ENCODE measurements around the gene TTLL8. TPM values are rescaled to one million over a fixed set of nuclear protein-coding genes. Genes with fewer than 3 reads are reported as not detected.

TTLL8 gene
- total and polyA plus RNA-seq, 2 of the 8 experiments (the other 6 are each of a cell fraction or from before 2014, with no cell fraction given), result not detected

DNA sequence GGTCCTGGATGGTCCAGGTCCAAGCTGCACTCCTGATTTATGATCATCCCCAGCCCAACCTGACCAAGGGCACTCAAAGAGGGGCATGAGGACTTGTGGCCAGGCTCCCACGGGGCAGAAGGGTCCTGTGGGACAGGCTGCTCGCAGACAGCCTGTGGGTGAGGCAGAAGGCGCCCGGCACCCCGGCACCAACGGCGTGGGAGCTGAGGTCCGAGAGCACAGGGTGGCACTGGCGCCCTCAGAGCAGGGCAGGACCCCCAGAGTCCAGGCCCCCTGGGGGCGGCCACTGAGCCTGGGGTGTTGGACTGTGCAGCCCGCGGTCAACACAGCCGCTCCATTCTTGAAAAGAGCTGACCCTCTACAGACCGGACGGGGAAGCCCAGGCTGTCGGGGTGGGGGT, 48.8 kb downstream of the TTLL8 start:
- H2BK120ac ChIP-seq (replicated peaks; ENCODE audit: low read depth, low read length), result no peak overlapping the region
- H2BK12ac ChIP-seq (ENCODE audit: low read depth, low read length), result 0 out of 2 replicates have a peak overlapping the region, but pooled peaks have one; percentile 39
- no peak overlapping the region for H3K56ac ChIP-seq (replicated peaks; ENCODE audit: insufficient read length, low read depth, low read length)
- no peak overlapping the region for H2AFZ ChIP-seq (ENCODE audit: low read length)
- peaks cover 2% of the 10 kb centered on the region; the same call in 1 of the 2 replicates for H3K23me2 ChIP-seq (ENCODE audit: low read depth, low read length)
- peak overlapping the region; percentile 78; the same call in 1 of the 2 replicates for H4K8ac ChIP-seq (ENCODE audit: extremely low read depth, insufficient read depth, low read length)
- WGBS, 2 experiments (ENCODE audit: extremely low coverage in 1 of 2, insufficient coverage in 1 of 2, insufficient read length in 1 of 2, insufficient replicate concordance in 2 of 2, low coverage in 1 of 2, low lambda C conversion rate in 2 of 2, missing lambda C conversion rate in 1 of 2), result 85% methylated on average over 15 of the region's 16 CpGs; no CpG with 5 or more reads in 1 of the 2 experiments
- H3K27ac ChIP-seq (ENCODE audit: low read depth, low read length), result no peak overlapping the region
- H3K79me2 ChIP-seq (ENCODE audit: control insufficient read depth in 1 of 2, insufficient read depth in 2 of 2, low read length in 2 of 2), result no peaks in the 10 kb centered on the region
- CTCF ChIA-PET (ENCODE audit: partially characterized antibody), result interaction anchor here (0.9 to 1.6 kb wide), 4 partner anchors 16 to 50 kb away, joined by 3 to 8 read pairs (median 6); no protein-coding TSS in a partner anchor
- no peaks in the 10 kb centered on the region for H3K9me3 ChIP-seq (ENCODE audit: insufficient read depth in 2 of 2, low read depth in 1 of 2, low read length in 1 of 2)
- FAIRE-seq, result no peak
- H2BK5ac ChIP-seq (ENCODE audit: low read depth, low read length), result no peak overlapping the region
- peaks cover 0 to 18% (median 11%) of the 10 kb centered on the region in 4 experiments; a peak in 6 of 7 replicates for H3K4me1 ChIP-seq (replicated peaks in 1 of 4; ENCODE audit: control insufficient read depth in 3 of 4, insufficient read depth in 4 of 4, low read length in 3 of 4)
- no peak overlapping the region for H3K4me3 ChIP-seq (ENCODE audit: extremely low read depth in 1 of 4, insufficient read depth in 2 of 4, low read depth in 3 of 4, low read length in 4 of 4)
- no peak overlapping the region for H3K4ac ChIP-seq (replicated peaks; ENCODE audit: insufficient read length, low read depth, low read length)
- H3K9ac ChIP-seq (replicated peaks in 1 of 4; ENCODE audit: extremely low read depth in 1 of 4, low read depth in 3 of 4, low read length in 3 of 4), result no peak overlapping the region
- H3K79me1 ChIP-seq (ENCODE audit: low read depth, low read length), result no peaks in the 10 kb centered on the region; the same call in 1 of the 2 replicates
- H3K23ac ChIP-seq (ENCODE audit: insufficient read length), result no peak overlapping the region
- peak overlapping the region; percentile 65 for H4K91ac ChIP-seq (replicated peaks; ENCODE audit: insufficient read length, low read length)
- DNase-seq (ENCODE audit: low read depth in 1 of 2, low spot score in 2 of 2), result peak in 1 of 2 experiments; percentile 46
- POLR2A ChIA-PET (ENCODE audit: partially characterized antibody), result interaction anchor here (0.8 kb wide), 1 partner anchor 236 kb away, joined by 3 read pairs; no protein-coding TSS in a partner anchor
- H3K18ac ChIP-seq (ENCODE audit: extremely low read depth, low read length), result no peak overlapping the region
- no peak overlapping the region for H4K5ac ChIP-seq (ENCODE audit: insufficient read length, low read depth, low read length)
- no peak overlapping the region for H2BK15ac ChIP-seq (ENCODE audit: low read length)
- no peaks in the 10 kb centered on the region for H3K36me3 ChIP-seq (ENCODE audit: control insufficient read depth in 2 of 4, insufficient read depth in 4 of 4, low read length in 3 of 4)
- no peak overlapping the region for H3K14ac ChIP-seq (ENCODE audit: insufficient read length)
- H2AK5ac ChIP-seq (ENCODE audit: low read depth, low read length), result no peak overlapping the region
- TF ChIP-seq TEAD4 (IDR thresholded peaks at IDR 0.05; ENCODE audit: low read depth, low read length) (no peak), YY1 (IDR thresholded peaks at IDR 0.05; ENCODE audit: low read depth, low read length) (no peak), CBX8 (IDR thresholded peaks at IDR 0.05; ENCODE audit: borderline replicate concordance, low read depth, low read length) (no peak), RAD21 (IDR thresholded peaks at IDR 0.05 in 1 of 2, conservative IDR thresholded peaks at IDR 0.05 in 1 of 2; ENCODE audit: low read depth in 2 of 2, low read length in 2 of 2) (no peak), KDM5A (IDR thresholded peaks at IDR 0.05; ENCODE audit: low read length) (no peak), SIN3A (conservative IDR thresholded peaks at IDR 0.05 in 1 of 2, IDR thresholded peaks at IDR 0.05 in 1 of 2; ENCODE audit: low read depth in 1 of 2, low read length in 2 of 2) (no peak), SP4 (IDR thresholded peaks at IDR 0.05; ENCODE audit: low read length) (no peak), SIX5 (IDR thresholded peaks at IDR 0.05; ENCODE audit: low read depth, low read length) (no peak), KDM4A (IDR thresholded peaks at IDR 0.05; ENCODE audit: low read depth, low read length, severe bottlenecking) (no peak)
- TF ChIP-seq, protein P1, sequence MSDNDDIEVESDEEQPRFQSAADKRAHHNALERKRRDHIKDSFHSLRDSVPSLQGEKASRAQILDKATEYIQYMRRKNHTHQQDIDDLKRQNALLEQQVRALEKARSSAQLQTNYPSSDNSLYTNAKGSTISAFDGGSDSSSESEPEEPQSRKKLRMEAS (IDR thresholded peaks at IDR 0.05), result no peak
- no peak overlapping the region for H3K4me2 ChIP-seq (ENCODE audit: insufficient read depth in 1 of 2, low read depth in 2 of 2, low read length in 2 of 2)
- H4K20me1 ChIP-seq (replicated peaks in 1 of 2; ENCODE audit: control insufficient read depth in 1 of 2, insufficient read depth in 2 of 2, low read length in 2 of 2), result no peaks in the 10 kb centered on the region
- H2BK20ac ChIP-seq (ENCODE audit: low read length), result no peak overlapping the region
- peaks cover 8 to 43% (median 30%) of the 10 kb centered on the region in 4 experiments for H3K27me3 ChIP-seq (replicated peaks in 1 of 4; ENCODE audit: control insufficient read depth in 3 of 4, extremely low read depth in 1 of 4, insufficient read depth in 3 of 4, low read length in 3 of 4)

All from H1 (cell line).